GM12892 (cell line): Measurements from ENCODE around the gene OSBPL10.

Experiments used
- POLR2A ChIP-seq: IDR thresholded peaks from 2 replicates; pipeline ENCODE4 v1.6.1; 2011; ENCODE audit warnings: low read depth, low read length, control low read depth
- POLR2AphosphoS5 ChIP-seq: IDR thresholded peaks from 2 replicates; pipeline ENCODE4 v1.6.1; 2011; ENCODE audit warnings: low read depth, low read length, control low read depth
- TAF1 ChIP-seq: IDR thresholded peaks from 2 replicates; pipeline ENCODE4 v1.6.1; 2011; ENCODE audit warnings: low read depth, mild to moderate bottlenecking, control low read depth, low read length, borderline replicate concordance

GRCh38 chr3:31981206-31982181, at the start of gene OSBPL10, which contains the start of gene ZNF860:
- no peak for TF ChIP-seq POLR2A
- no peak for TF ChIP-seq POLR2AphosphoS5
- no peak for TF ChIP-seq TAF1
